Endodermal cell (in vitro differentiated cells): ENCODE results near the gene TMEM108. TPM values are rescaled to one million over a fixed set of nuclear protein-coding genes. Genes with fewer than 3 reads are reported as not detected.
A peak's percentile ranks its signal among the peaks of the same experiment; 100 is the strongest.

Experiments
- DNase-seq: peaks from one replicate; pipeline ENCODE4 v3.0.0-alpha.2; 2017
- H3K27ac ChIP-seq: 2 replicates; pipeline ENCODE4 v1.5.1; 2013; ENCODE audit warnings: mild to moderate bottlenecking, low read depth, low read length, moderate library complexity
- H3K27me3 ChIP-seq: 2 replicates; pipeline ENCODE4 v1.6.1; 2013; ENCODE audit warnings: mild to moderate bottlenecking, low read length, moderate library complexity; ENCODE audit not compliant: insufficient read depth, control insufficient read depth, poor library complexity, severe bottlenecking
- H3K36me3 ChIP-seq: 2 replicates; pipeline ENCODE4 v1.7.0; 2013; ENCODE audit warnings: mild to moderate bottlenecking, low read length, moderate library complexity; ENCODE audit not compliant: control insufficient read depth, insufficient read depth
- H3K4me1 ChIP-seq: one replicate; pipeline ENCODE4 v1.7.0; 2013; ENCODE audit warnings: low read length; ENCODE audit not compliant: control insufficient read depth, insufficient read depth
- H3K4me3 ChIP-seq: 2 replicates; pipeline ENCODE4 v1.5.1; 2013; ENCODE audit warnings: mild to moderate bottlenecking, low read length, moderate library complexity
- H3K9ac ChIP-seq: 2 replicates; pipeline ENCODE4 v1.6.1; 2013; ENCODE audit warnings: mild to moderate bottlenecking, low read length, moderate library complexity; ENCODE audit not compliant: poor library complexity, severe bottlenecking; ENCODE audit errors: extremely low read depth
- H3K9me3 ChIP-seq: 2 replicates; pipeline ENCODE4 v1.6.1; 2013; ENCODE audit warnings: mild to moderate bottlenecking, low read length, moderate library complexity; ENCODE audit not compliant: control insufficient read depth
- H3K27ac Mint-ChIP-seq: 2 replicates; pipeline ENCODE4 v1.8.0; 2020; ENCODE audit warnings: mixed read lengths
- H3K27me3 Mint-ChIP-seq: 2 replicates; pipeline ENCODE4 v1.8.0; 2021; ENCODE audit warnings: mild to moderate bottlenecking, mixed read lengths; ENCODE audit not compliant: insufficient read depth
- H3K36me3 Mint-ChIP-seq: 2 replicates; pipeline ENCODE4 v1.8.0; 2020; ENCODE audit warnings: low read depth, mixed read lengths
- H3K4me1 Mint-ChIP-seq: 2 replicates; pipeline ENCODE4 v1.8.0; 2020; ENCODE audit warnings: mixed read lengths
- H3K4me3 Mint-ChIP-seq: 2 replicates; pipeline ENCODE4 v1.8.0; 2020; ENCODE audit warnings: mild to moderate bottlenecking, moderate library complexity, mixed read lengths
- H3K9me3 Mint-ChIP-seq: 2 replicates; pipeline ENCODE4 v1.8.0; 2020; ENCODE audit warnings: mild to moderate bottlenecking, mixed read lengths
- WGBS, 2 experiments: methylation state at CpG; one replicate each; pipeline versions ENCODE4 v1.1.5 to v1.1.7; 2013; ENCODE audit warnings: missing lambda C conversion rate in 2 of 2, mixed read lengths in 1 of 2; ENCODE audit not compliant: insufficient coverage in 1 of 2, insufficient read length in 1 of 2; 5-methylcytosine and 5-hydroxymethylcytosine counted together
- total RNA-seq, 2 donors: library from RNA; stranded (reverse); fragmentation: NEBNext Ultra II Directional in 1 of 2; extraction: Animal tissue kit (Norgen Biotek cat#: 25700) in 1 of 2; gene quantifications; 2 replicates in 1 of 2; 3 replicates in 1 of 2; pipeline ENCODE4 v1.2.1, GENCODE V29; 2021
- TF ChIP-seq, protein P1 (sequence below): fragments of 200-600 bp; sonication (generic); conservative IDR thresholded peaks from 2 replicates; pipeline ENCODE4 v1.5.0; 2021; ENCODE audit warnings: antibody characterized with exemption, mild to moderate bottlenecking

TMEM108 gene
- total RNA-seq, 2 donors from 2014 or later, result 4.8 to 7.9 TPM

DNA sequence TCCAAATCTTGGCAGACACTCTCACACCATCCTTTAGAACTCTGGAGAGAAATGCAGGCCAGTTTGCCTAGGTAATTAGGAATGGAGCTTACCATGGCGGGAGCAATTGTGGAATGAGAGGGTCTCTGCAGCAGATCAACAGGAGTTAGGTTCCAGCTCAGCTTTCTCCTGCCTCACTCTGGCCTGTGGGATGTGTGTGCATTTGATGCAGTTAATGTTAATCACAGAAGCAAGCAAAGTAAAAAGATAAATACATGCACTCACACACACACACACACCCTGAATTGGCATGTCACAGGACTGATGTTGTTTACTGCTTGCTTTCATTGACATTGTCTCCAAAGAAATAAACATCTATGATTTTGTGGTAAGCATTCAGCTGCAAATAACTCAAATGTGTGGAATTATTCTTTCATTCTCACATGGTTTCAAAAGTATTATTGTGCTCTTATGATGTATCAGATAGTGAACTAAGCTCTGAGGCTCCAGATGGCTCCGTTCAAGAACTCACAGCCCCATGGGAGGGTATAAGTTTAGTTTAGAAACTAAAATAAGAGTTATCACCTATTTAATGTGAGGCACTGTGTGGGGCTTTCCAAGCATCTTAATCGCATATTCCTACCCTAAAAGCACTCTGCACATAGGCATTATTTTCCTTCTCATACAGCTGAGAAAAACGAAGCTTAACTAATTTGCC is 330.3 kb downstream of the TMEM108 start:
- Histone ChIP-seq H3K4me1 (no peaks in the 10 kb centered on the region), H3K27me3 (no peaks in the 10 kb centered on the region), H3K27ac (no peak overlapping the region), H3K9me3 (no peaks in the 10 kb centered on the region), H3K36me3 (no peaks in the 10 kb centered on the region), H3K4me3 (no peak overlapping the region), H3K9ac (no peak overlapping the region)
- Mint-ChIP-seq H3K9me3 (no peaks in the 10 kb centered on the region), H3K4me1 (peaks cover 15% of the 10 kb centered on the region), H3K4me3 (no peak overlapping the region), H3K27me3 (peaks cover 2% of the 10 kb centered on the region), H3K36me3 (no peaks in the 10 kb centered on the region), H3K27ac (peak overlapping the region; percentile 64)
- WGBS, 2 experiments, result 79 to 89% methylated on average over 3 to 4 of the region's 4 CpGs
- TF ChIP-seq, protein P1, sequence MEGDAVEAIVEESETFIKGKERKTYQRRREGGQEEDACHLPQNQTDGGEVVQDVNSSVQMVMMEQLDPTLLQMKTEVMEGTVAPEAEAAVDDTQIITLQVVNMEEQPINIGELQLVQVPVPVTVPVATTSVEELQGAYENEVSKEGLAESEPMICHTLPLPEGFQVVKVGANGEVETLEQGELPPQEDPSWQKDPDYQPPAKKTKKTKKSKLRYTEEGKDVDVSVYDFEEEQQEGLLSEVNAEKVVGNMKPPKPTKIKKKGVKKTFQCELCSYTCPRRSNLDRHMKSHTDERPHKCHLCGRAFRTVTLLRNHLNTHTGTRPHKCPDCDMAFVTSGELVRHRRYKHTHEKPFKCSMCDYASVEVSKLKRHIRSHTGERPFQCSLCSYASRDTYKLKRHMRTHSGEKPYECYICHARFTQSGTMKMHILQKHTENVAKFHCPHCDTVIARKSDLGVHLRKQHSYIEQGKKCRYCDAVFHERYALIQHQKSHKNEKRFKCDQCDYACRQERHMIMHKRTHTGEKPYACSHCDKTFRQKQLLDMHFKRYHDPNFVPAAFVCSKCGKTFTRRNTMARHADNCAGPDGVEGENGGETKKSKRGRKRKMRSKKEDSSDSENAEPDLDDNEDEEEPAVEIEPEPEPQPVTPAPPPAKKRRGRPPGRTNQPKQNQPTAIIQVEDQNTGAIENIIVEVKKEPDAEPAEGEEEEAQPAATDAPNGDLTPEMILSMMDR, result no peak
- peak; percentile 31 for DNase-seq

DNA sequence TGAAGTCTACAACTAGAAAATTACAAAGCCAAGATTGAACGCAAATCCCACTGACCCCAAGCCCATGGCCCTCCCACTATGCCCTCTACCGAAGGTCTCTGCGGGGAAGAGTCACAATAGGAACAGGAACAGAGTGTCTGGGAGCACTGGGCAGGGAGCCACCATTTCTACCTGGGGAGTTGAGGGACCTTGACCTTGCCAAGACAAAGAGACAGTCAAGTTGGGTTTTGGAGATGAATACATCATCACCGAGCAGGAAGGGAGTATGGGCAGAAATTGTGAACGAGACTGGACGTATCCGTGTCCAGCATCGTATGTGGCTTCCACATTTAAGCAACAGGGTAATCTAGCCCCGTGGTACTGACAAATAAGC is 330.9 kb downstream of the TMEM108 start:
- Histone ChIP-seq H3K9me3 (no peaks in the 10 kb centered on the region), H3K9ac (no peak overlapping the region), H3K27ac (no peak overlapping the region), H3K4me3 (no peak overlapping the region), H3K4me1 (no peaks in the 10 kb centered on the region), H3K36me3 (no peaks in the 10 kb centered on the region), H3K27me3 (no peaks in the 10 kb centered on the region)
- no peak overlapping the region for H3K4me3 Mint-ChIP-seq
- peak overlapping the region; percentile 64 for H3K27ac Mint-ChIP-seq
- H3K27me3 Mint-ChIP-seq, result peaks cover 2% of the 10 kb centered on the region
- TF ChIP-seq, protein P1, result no peak
- no peaks in the 10 kb centered on the region for H3K9me3 Mint-ChIP-seq
- DNase-seq, result peak; percentile 24
- H3K36me3 Mint-ChIP-seq, result no peaks in the 10 kb centered on the region
- peaks cover 20% of the 10 kb centered on the region for H3K4me1 Mint-ChIP-seq
- WGBS, 2 experiments, result 90 to 92% methylated on average over 9 of the region's 9 CpGs

DNA sequence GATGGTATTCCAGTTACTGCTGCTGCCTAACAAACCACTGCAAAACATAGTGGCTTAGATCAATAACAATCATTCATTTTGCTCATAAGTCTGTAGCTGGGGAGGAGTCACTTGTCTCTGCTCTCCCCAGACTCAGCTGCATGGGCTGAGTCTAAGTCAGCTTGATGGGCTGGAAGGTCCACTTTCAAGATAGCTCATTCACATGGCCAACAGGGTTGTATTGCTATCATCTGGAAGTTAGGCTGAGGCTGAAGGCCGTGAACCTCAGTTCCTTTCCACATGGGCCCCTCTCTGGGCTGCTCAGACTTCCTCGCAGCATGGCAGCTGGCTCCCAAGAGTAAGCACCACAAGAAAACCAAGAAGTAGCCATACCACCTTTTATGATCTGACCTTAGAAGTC is 333.0 kb downstream of the TMEM108 start:
- H3K4me1 ChIP-seq, result peaks cover 2% of the 10 kb centered on the region
- Mint-ChIP-seq H3K27me3 (peaks cover 2% of the 10 kb centered on the region), H3K4me3 (no peak overlapping the region), H3K27ac (no peak overlapping the region), H3K9me3 (no peaks in the 10 kb centered on the region), H3K36me3 (no peaks in the 10 kb centered on the region), H3K4me1 (peaks cover 35% of the 10 kb centered on the region)
- H3K36me3 ChIP-seq, result no peaks in the 10 kb centered on the region
- H3K9me3 ChIP-seq, result no peaks in the 10 kb centered on the region
- H3K27ac ChIP-seq, result no peak overlapping the region
- H3K4me3 ChIP-seq, result no peak overlapping the region
- 95 to 100% methylated on average over 1 to 2 of the region's 2 CpGs for WGBS, 2 experiments
- no peak overlapping the region for H3K9ac ChIP-seq
- TF ChIP-seq, protein P1, result no peak
- no peaks in the 10 kb centered on the region for H3K27me3 ChIP-seq
- peak; percentile 17 for DNase-seq
